ENCODE measurements around the gene LIMK2.

DNA sequence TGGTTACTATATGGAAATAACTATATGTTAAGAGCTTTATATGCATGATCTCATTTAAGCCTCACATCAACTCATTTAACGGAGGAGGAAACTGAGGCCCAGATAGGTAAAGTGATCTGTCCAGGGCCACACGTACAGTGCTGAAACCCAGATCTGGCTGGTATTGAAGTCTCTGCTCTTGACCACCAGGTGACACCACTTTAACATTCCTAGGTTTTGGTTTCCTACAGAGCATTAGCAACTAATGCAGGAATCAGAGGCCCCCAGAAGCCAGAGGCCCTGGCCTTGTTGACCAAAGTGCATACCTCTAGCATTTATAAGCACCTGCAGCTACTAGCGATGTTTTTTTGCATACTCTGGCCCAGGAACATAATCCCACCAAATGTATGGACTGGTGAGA lies 12.9 kb upstream of the LIMK2 start:
- TF ChIP-seq EZH2 (IDR thresholded peaks at IDR 0.05; ENCODE audit: insufficient read depth, poor library complexity, severe bottlenecking) (no peak), EZH2phosphoT487 (IDR thresholded peaks at IDR 0.05; ENCODE audit: insufficient read depth, low read depth) (no peak)

Data from GM23248 (cell line).